H1 (cell line): ENCODE results near the gene MGMT. TPM values are rescaled to one million over a fixed set of nuclear protein-coding genes. Genes with fewer than 3 reads are reported as not detected.

Source experiments
- NANOG ChIP-seq: IDR thresholded peaks from 2 replicates; pipeline ENCODE4 v1.6.1; 2011; ENCODE audit warnings: low read length, low read depth, mild to moderate bottlenecking, inconsistent platforms; ENCODE audit not compliant: insufficient read depth, poor library complexity, severe bottlenecking
- polyA plus RNA-seq, 7 experiments: library from polyadenylated mRNA; depleted of rRNA in 3 of 7; stranded (reverse) in 5 of 7; unstranded in 2 of 7; fragments of >200 nt in 5 of 7; fragments of 200-250 nt in 2 of 7; gene quantifications; 1 replicate in 5 of 7; 2 replicates in 1 of 7; 4 replicates in 1 of 7; pipeline versions ENCODE4 v1.2.1 to v1.2.3, GENCODE V29; 2011 to 2013; ENCODE audit warnings: missing spikeins in 2 of 7, mixed read lengths in 2 of 7
- total RNA-seq: library from RNA; stranded (reverse); fragmentation: NEBNext Ultra II Directional; extraction: Animal tissue kit (Norgen Biotek cat#: 25700); gene quantifications from 2 replicates; pipeline ENCODE4 v1.2.1, GENCODE V29; 2021

The MGMT gene
- total and polyA plus RNA-seq, 2 of the 8 experiments (the other 6 are each of a cell fraction or from before 2014, with no cell fraction given): 9.9 to 10.7 TPM

GRCh38 chr10:129613377-129613980 lies 146.4 kb downstream of the MGMT start (continued):
- no peak for TF ChIP-seq NANOG
